ENCODE measurements around the gene KLF13. TPM values are rescaled to one million over a fixed set of nuclear protein-coding genes. Genes with fewer than 3 reads are reported as not detected.

KLF13 gene
- total and polyA plus RNA-seq, 2 experiments from 2014 or later: 23.5 to 28.6 TPM

DNA sequence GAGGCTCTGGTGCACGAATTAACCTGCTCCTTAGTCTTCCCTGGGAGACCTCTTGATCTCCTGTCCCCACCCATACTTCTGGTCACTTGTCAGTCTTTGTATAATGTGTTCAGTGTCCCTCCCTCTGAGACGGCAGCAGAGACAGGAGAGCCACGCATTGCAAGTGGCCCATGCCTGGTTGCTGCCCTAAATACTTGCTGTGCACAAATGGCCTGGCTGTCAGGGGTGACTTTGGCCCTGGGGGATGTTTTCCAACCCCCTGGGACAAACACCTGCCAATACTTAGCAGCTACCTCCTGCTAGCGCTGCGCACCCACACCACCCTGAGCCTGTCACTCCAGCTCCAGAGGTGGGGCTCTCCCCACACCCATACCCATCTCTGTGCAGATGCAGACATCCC lies 17.2 kb downstream of the KLF13 start:
- Mint-ChIP-seq H3K4me3 (no peak overlapping the region), H3K4me1 (peaks cover 21% of the 10 kb centered on the region), H3K27me3 (ENCODE audit: insufficient read depth, low read depth, poor library complexity) (peaks cover 8% of the 10 kb centered on the region), H3K9me3 (no peaks in the 10 kb centered on the region), H3K27ac (no peak overlapping the region), H3K36me3 (ENCODE audit: low read depth) (no peaks in the 10 kb centered on the region)
- no peak for ATAC-seq
- H3K79me2 ChIP-seq (replicated peaks; ENCODE audit: insufficient read depth): peaks cover 62% of the 10 kb centered on the region
- H3K27ac ChIP-seq (ENCODE audit: low read depth): no peak overlapping the region
- DNase-seq (ENCODE audit: low spot score): no peak
- no peaks in the 10 kb centered on the region for H3K9me2 ChIP-seq (ENCODE audit: insufficient read depth)
- no peak overlapping the region for H3K4me3 ChIP-seq
- H3F3A ChIP-seq (replicated peaks; ENCODE audit: low read depth): no peaks in the 10 kb centered on the region
- no peaks in the 10 kb centered on the region for H3K27me3 ChIP-seq (ENCODE audit: insufficient read depth)
- H3K36me3 ChIP-seq (ENCODE audit: insufficient read depth): no peaks in the 10 kb centered on the region
- peaks cover 4% of the 10 kb centered on the region; the same call in 1 of the 2 replicates for H3K4me1 ChIP-seq (ENCODE audit: insufficient read depth)
- no peaks in the 10 kb centered on the region; the same call in 1 of the 2 replicates for H4K20me1 ChIP-seq (replicated peaks; ENCODE audit: insufficient read depth)
- H2AFZ ChIP-seq: no peak overlapping the region
- no peak overlapping the region for H3K4me2 ChIP-seq
- TF ChIP-seq EZH2 (IDR thresholded peaks at IDR 0.05; ENCODE audit: low read depth, unreplicated experiment) (no peak), CREB1 (CRISPR knock-in tag; IDR thresholded peaks at IDR 0.05; ENCODE audit: low read depth) (no peak), JUNB (IDR thresholded peaks at IDR 0.05; ENCODE audit: unreplicated experiment) (no peak), ZNF331 (CRISPR knock-in tag; IDR thresholded peaks at IDR 0.05; ENCODE audit: low read depth) (no peak), EZH2phosphoT487 (IDR thresholded peaks at IDR 0.05; ENCODE audit: unreplicated experiment) (no peak), CTCF (conservative IDR thresholded peaks at IDR 0.05; ENCODE audit: low read depth in 2 of 2) (no peak)
- TF ChIP-seq, protein P1, sequence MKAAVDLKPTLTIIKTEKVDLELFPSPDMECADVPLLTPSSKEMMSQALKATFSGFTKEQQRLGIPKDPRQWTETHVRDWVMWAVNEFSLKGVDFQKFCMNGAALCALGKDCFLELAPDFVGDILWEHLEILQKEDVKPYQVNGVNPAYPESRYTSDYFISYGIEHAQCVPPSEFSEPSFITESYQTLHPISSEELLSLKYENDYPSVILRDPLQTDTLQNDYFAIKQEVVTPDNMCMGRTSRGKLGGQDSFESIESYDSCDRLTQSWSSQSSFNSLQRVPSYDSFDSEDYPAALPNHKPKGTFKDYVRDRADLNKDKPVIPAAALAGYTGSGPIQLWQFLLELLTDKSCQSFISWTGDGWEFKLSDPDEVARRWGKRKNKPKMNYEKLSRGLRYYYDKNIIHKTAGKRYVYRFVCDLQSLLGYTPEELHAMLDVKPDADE (IDR thresholded peaks at IDR 0.05): no peak
- TF ChIP-seq, protein P2, sequence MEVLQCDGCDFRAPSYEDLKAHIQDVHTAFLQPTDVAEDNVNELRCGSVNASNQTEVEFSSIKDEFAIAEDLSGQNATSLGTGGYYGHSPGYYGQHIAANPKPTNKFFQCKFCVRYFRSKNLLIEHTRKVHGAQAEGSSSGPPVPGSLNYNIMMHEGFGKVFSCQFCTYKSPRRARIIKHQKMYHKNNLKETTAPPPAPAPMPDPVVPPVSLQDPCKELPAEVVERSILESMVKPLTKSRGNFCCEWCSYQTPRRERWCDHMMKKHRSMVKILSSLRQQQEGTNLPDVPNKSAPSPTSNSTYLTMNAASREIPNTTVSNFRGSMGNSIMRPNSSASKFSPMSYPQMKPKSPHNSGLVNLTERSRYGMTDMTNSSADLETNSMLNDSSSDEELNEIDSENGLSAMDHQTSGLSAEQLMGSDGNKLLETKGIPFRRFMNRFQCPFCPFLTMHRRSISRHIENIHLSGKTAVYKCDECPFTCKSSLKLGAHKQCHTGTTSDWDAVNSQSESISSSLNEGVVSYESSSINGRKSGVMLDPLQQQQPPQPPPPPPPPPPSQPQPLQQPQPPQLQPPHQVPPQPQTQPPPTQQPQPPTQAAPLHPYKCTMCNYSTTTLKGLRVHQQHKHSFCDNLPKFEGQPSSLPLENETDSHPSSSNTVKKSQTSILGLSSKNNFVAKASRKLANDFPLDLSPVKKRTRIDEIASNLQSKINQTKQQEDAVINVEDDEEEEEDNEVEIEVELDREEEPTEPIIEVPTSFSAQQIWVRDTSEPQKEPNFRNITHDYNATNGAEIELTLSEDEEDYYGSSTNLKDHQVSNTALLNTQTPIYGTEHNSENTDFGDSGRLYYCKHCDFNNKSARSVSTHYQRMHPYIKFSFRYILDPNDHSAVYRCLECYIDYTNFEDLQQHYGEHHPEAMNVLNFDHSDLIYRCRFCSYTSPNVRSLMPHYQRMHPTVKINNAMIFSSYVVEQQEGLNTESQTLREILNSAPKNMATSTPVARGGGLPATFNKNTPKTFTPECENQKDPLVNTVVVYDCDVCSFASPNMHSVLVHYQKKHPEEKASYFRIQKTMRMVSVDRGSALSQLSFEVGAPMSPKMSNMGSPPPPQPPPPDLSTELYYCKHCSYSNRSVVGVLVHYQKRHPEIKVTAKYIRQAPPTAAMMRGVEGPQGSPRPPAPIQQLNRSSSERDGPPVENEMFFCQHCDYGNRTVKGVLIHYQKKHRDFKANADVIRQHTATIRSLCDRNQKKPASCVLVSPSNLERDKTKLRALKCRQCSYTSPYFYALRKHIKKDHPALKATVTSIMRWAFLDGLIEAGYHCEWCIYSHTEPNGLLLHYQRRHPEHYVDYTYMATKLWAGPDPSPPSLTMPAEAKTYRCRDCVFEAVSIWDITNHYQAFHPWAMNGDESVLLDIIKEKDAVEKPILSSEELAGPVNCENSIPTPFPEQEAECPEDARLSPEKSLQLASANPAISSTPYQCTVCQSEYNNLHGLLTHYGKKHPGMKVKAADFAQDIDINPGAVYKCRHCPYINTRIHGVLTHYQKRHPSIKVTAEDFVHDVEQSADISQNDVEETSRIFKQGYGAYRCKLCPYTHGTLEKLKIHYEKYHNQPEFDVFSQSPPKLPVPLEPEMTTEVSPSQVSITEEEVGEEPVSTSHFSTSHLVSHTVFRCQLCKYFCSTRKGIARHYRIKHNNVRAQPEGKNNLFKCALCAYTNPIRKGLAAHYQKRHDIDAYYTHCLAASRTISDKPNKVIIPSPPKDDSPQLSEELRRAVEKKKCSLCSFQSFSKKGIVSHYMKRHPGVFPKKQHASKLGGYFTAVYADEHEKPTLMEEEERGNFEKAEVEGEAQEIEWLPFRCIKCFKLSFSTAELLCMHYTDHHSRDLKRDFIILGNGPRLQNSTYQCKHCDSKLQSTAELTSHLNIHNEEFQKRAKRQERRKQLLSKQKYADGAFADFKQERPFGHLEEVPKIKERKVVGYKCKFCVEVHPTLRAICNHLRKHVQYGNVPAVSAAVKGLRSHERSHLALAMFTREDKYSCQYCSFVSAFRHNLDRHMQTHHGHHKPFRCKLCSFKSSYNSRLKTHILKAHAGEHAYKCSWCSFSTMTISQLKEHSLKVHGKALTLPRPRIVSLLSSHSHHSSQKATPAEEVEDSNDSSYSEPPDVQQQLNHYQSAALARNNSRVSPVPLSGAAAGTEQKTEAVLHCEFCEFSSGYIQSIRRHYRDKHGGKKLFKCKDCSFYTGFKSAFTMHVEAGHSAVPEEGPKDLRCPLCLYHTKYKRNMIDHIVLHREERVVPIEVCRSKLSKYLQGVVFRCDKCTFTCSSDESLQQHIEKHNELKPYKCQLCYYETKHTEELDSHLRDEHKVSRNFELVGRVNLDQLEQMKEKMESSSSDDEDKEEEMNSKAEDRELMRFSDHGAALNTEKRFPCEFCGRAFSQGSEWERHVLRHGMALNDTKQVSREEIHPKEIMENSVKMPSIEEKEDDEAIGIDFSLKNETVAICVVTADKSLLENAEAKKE (CRISPR knock-in tag; IDR thresholded peaks at IDR 0.05): no peak
